Prostate gland (tissue), 2 donors: ENCODE measurements around the gene GABARAP.

Source experiments
- CTCF ChIP-seq, 4 experiments: fragments of 200-600 bp in 2 of 4; fragments of 450-650 bp in 2 of 4; sonication (generic) in 2 of 4; IDR thresholded peaks; 1 replicate in 3 of 4; 2 replicates in 1 of 4; pipeline ENCODE4 v1.5.1; 2016 to 2019; ENCODE audit warnings: antibody characterized with exemption in 4 of 4, mild to moderate bottlenecking in 2 of 4, moderate library complexity in 2 of 4
- POLR2A ChIP-seq: fragments of 450-650 bp; IDR thresholded peaks from one replicate; pipeline ENCODE4 v1.6.1; 2016; ENCODE audit warnings: antibody characterized with exemption, mild to moderate bottlenecking

- TF ChIP-seq POLR2A (no peak), CTCF (IDR thresholded peaks at IDR 0.05) (no peak)
These were observed 38.9 kb downstream of the GABARAP start for GRCh38 chr17:7203391-7203790.
